ENCODE results near the gene WDR41.
"Not testable (repeated sequence)": the region's sequence is repeated elsewhere in the genome, so short reads cannot be mapped to it uniquely, and the experiment has no call there.

DNA sequence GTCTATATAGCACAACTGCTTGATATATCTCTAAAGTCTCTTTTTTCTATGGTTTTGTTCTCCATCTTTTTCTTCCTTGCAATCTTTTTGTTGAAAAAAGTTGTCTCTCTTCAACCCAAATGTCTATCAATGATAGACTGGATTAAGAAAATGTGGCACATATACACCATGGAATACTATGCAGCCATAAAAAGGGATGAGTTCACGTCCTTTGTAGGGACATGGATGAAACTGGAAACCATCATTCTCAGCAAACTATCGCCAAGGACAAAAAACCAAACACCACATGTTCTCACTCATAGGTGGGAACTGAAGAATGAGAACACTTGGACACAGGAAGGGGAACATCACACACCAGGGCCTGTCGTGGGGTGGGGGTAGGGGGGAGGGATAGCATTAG, 23.2 kb downstream of the WDR41 start:
- TF ChIP-seq, protein P1, sequence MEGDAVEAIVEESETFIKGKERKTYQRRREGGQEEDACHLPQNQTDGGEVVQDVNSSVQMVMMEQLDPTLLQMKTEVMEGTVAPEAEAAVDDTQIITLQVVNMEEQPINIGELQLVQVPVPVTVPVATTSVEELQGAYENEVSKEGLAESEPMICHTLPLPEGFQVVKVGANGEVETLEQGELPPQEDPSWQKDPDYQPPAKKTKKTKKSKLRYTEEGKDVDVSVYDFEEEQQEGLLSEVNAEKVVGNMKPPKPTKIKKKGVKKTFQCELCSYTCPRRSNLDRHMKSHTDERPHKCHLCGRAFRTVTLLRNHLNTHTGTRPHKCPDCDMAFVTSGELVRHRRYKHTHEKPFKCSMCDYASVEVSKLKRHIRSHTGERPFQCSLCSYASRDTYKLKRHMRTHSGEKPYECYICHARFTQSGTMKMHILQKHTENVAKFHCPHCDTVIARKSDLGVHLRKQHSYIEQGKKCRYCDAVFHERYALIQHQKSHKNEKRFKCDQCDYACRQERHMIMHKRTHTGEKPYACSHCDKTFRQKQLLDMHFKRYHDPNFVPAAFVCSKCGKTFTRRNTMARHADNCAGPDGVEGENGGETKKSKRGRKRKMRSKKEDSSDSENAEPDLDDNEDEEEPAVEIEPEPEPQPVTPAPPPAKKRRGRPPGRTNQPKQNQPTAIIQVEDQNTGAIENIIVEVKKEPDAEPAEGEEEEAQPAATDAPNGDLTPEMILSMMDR (IDR thresholded peaks at IDR 0.05), result not testable (repeated sequence)
- not testable (repeated sequence) for TF ChIP-seq POLR2A, EP300 (IDR thresholded peaks at IDR 0.05)

Data from tibial nerve (tissue), 4 donors.